ENCODE results near the gene HHATL.

The HHATL gene

GRCh38 chr3:42683875-42684598, 18.6 kb downstream of the HHATL start:
- peak; percentile 29 for DNase-seq

DNA sequence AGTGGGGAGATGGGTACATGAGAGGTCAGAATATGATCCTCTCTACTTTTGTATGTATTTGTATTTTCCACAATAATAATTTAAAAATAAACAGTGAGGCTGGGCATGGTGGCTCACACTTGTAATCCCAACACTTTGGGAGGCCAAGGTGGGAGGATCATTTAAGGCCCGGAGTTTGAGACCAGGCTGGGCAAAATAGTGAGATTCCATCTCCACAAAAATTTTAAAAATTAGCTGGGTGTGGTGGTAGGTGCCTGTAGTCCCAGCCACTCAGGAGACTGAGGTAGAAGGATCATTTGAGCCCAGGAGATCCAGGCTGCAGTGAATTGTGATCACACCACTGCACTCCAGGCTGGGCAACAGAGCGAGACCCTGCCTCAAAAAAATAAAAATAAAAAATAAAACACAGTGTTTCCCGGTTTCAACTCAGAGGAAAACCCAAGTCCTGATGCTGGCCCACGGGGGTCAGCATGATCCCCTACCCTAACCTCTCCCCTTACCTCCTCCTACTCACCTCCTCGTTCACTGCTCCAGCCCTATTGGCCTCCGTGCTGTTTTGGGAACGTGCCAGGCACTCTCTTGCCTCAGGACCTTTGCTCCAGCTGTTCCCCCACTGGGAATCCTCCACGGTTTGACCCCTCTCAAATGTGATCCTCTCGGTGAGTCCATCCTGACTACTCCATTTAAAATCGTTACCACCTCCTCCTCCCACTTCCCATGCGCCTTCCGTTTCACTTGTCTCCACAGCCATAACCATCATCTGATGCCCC, 20.1 kb downstream of the HHATL start:
- no peak for DNase-seq

GRCh38 chr3:42681361-42682038, 21.1 kb downstream of the HHATL start:
- DNase-seq, result no peak

DNA sequence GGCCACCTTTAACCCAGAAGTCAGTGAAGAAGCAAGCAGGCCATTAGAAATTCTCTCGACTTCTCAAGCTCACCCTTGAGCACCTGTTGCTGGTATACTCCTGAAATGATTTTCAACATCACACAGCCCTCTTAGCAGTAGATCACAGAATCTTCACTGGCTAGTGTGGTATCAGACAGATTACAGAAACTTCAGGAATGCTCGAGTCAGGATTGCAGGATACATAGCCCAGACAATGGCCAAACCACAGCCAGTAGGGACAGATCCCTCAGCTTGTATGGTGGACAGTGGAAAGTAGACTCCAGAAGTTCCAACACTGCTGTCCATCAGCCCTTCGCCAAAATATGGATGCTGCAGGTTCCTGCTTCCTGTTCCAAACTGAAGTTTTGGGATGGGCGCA, 21.8 kb downstream of the HHATL start:
- DNase-seq, result no peak

DNA sequence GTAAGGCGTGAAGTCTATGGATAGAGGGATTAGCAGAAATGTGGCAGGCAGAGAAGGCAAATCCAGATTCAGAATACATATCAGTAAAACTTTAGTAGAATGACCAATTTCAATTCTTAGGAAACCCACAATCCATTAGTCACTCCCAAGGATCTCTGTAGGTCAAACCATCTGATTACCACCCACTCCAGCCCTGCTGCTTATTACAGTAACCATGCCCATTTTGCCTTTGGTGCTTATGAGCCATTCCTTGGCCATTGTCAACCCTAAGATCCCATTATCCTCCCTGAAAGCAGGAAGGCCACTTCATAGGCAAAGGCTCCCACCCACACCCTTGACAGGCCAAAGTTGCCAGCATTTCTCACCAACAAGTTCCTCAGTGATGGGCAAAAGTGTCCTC, 22.3 kb downstream of the HHATL start:
- no peak for DNase-seq

GRCh38 chr3:42678447-42678846, 24.2 kb downstream of the HHATL start:
- DNase-seq, result no peak

DNA sequence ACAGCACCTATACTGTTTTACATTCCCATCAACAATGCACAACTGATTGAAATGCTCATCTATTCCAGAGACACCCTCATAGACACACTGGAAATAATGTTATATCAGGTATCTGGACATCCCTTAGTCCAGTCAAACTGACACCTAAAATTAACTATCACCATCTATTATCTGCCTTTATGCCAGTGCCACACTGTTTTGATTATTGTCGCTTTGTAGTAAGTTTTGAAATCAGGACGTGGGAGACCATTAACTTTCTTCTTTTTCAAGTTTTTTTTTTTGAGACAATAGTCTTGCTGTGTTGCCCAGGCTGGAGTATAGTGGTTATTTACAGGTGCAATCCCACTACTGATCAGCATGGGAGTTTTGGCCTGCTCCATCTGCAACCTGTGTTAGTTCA, 26.7 kb downstream of the HHATL start:
- DNase-seq, result no peak

DNA sequence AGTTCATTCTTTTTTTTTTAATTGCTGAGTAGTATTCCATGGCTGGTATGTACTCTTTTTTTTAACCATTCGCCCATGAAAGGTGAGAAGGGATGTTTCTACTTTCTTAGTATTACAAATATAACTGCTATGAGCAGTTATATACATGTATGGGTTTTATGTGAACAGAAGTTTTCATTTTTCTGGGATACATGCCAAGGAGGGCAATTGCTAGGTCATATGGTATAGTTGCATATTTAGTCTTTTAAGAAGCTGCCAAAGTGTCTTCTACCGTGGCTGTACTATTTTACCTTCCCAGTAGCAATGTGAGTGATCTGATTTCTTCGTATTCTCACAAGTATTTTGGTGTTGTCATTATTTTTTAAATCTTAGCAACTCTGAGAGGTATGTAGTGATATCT, 28.5 kb downstream of the HHATL start:
- DNase-seq, result no peak

GRCh38 chr3:42673082-42673481, 29.5 kb downstream of the HHATL start:
- no peak for DNase-seq

DNA sequence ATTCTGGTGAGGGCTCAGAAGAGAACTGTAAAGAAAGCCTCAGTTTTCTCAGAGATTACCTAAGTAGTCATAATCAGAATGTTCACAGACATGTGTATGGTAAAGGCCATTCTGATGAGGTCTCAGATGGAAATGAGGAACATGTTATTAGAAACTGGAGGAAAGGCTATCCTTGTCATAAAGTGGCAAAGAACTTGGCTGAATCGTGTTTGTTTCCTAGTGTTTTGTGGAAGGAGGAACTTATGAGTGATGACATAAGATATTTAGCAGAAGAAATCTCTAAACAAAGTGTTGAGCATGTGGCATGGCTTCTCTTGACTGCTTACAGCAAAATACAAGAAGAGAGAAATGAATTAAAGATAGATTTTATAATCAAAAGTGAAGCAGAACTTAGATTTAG, 30.1 kb downstream of the HHATL start:
- no peak for DNase-seq

DNA sequence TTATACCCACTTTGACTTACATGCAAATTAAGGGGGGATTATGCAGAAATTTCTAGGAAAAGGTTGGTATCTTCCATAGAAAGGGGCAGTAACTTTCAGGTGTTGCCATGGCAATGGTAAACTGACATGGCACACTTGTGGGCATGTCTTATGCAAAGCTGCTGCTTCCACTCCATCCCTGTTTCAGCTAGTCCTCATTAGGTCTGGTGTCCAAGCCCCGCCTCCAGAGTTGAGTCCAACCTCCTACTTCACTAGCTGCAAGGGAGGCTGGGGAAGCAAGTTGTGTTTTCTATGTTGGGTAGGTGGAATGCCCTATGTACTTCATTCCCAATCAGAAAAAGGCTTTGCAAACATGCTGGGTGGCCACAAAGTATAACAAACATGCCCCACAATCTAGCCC, 31.9 kb downstream of the HHATL start:
- DNase-seq, result no peak

DNA sequence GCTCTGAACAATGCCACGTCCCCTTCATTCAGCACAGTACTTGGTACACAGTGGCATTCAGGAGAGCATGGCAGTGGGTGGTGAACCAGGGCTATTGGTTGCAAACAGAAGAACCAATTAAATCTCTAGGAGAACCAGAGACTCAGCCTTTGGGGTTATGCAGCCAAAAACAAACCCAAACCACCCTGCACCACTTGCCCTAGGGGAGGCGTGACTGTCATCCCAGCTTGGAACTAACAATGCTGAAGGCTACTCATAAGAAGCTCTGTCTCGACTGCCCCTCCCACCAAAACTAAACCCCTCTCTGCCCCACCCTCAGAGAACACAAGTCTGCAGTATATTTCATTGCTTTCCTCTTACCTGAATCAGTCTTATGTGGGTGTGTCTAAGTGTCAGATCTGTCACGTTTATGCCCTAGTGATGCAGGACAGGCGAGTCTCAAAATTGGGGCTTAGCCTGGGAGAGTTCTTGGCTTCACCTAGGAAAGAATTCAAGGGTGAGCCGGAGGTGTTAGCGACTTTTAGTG, 32.5 kb downstream of the HHATL start:
- no peak for DNase-seq

GRCh38 chr3:42668793-42669217, 33.8 kb downstream of the HHATL start:
- no peak for DNase-seq

- DNase-seq, result no peak
Measured at GRCh38 chr3:42668413-42668760, 34.2 kb downstream of the HHATL start.

- DNase-seq, result no peak
Measured at GRCh38 chr3:42667523-42668412, 34.8 kb downstream of the HHATL start.

DNA sequence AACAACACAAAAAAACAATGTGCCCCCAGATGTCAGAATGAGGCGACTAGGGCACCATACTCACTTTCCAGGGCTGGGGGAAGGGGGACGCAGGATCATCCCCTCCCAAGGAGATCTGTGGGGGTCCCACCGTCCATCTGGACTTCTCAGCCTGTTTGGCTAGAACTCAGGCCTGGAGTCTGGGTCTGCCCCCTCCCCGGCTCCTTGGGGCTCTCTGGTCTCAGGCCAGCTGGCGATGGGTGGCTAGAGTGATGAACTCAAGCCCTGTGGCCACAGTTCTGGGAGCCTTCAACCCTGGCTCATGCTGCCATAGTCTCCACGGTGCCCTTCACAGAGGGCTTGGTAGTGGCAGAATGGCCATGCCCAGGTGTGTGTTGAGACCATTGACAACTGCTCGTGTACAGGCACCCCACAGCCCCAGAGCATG, 35.5 kb downstream of the HHATL start:
- no peak for DNase-seq

DNA sequence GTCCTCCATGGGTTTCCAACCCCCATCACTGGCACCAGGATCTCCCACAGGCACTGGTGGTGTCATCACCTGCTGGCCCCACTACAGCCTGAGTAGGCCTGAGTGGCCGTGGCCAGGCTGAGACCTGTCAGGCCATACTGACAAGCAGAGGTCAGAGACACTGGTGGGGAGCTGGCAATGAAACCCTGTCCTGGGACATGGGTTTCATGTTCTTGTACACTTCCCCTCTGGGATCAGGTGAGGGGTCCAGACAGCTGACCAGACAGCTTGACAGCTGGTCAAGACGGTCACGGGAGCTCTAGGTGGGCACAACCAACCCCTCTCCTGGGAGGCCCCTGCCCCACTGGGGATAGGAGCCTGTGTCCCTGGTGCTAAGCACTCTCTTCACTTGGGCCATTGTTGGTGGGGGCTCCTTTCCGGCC, 36.0 kb downstream of the HHATL start:
- no peak for DNase-seq

DNA sequence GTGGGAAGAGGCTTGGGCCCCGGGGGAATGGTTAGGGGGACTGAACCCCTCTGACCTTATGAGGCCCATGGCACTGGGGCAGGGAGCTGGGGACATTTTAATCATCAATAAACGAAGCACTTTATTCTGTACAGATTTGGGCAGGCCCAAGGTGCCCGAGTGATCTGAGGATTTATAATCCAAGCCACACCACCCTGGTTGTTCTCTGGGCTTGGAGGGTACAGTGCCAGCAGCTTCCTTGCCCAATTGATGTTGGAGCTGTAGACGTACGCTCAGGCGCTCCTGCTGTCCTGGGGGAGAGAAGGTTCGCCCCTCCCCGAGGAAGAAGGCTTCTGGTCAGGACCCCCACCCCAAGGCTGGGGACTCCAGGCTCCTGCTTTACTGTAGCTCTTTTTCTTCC, 36.6 kb downstream of the HHATL start:
- DNase-seq, result no peak

DNA sequence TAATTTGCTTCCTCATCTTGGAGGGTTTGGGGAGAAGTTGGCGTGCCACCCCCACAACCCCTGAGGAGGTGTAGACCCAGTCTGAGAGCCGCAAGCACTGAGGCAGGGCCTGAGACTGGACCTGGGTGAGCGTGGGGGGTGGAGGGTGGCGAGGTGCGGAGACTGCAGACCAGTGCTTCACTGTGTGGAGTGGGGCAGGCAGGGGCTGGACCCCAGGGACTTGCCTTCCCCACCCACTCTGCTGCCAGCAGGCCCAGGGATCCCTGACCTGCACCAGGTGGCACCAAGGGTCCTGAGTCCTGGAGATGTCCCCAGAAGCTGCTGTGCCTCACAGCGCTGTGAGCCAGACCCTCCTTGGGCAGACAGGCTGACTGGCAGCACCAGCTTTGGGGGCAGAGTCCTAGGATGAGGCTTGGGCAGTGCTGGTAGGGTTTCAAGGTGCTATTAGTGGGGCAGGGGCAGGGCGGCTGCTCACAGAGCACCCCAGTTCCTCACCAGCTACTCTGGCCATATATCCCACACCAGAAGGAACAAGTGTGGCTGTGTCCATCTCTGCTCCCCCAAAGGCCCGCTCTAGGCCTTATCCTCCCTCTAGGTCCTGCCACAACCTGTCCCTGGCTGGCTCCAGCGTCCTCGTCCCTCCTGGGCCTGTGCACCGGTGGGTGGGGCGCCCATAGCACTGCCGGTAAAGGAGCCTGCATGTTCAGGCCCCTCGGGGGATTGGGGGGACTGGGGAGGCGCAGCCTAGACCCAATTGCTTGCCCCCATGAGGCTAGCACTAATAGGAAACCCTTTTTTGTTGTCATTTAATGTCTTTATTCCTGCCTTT, 37.3 kb downstream of the HHATL start:
- no peak for DNase-seq

- DNase-seq, result no peak
Measured at GRCh38 chr3:42664438-42664803, 38.2 kb downstream of the HHATL start.

GRCh38 chr3:42663581-42664437, 38.8 kb downstream of the HHATL start:
- peak; percentile 49 for DNase-seq

All from CD4-positive, alpha-beta T cell treated with Interleukin-15 for 1 hour (primary cell).